Left hindlimb (tissue), 1 donor: Measurements from ENCODE around the gene NES.

Source experiments
- DNase-seq: peaks from one replicate; pipeline ENCODE4 v3.0.0-alpha.2; 2018

NES gene

GRCh38 chr1:156703336-156703735 is 26.1 kb upstream of the NES start:
- DNase-seq, result no peak

- DNase-seq, result no peak
Observed at GRCh38 chr1:156700736-156701531, 23.7 kb upstream of the NES start.

- no peak for DNase-seq
Observed at GRCh38 chr1:156698995-156699394, 21.8 kb upstream of the NES start.

- no peak for DNase-seq
Observed at GRCh38 chr1:156697481-156697880, 20.3 kb upstream of the NES start.

GRCh38 chr1:156696755-156697154 is 19.5 kb upstream of the NES start:
- DNase-seq, result no peak

GRCh38 chr1:156694690-156694962 is 17.4 kb upstream of the NES start:
- no peak for DNase-seq

GRCh38 chr1:156693848-156694689 is 16.9 kb upstream of the NES start:
- no peak for DNase-seq

GRCh38 chr1:156692925-156693847 is 16.0 kb upstream of the NES start:
- no peak for DNase-seq

- no peak for DNase-seq
Observed at GRCh38 chr1:156692441-156692924, 15.3 kb upstream of the NES start.

GRCh38 chr1:156691665-156692440 is 14.6 kb upstream of the NES start:
- no peak for DNase-seq

- DNase-seq, result no peak
Observed at GRCh38 chr1:156691191-156691590, 14.0 kb upstream of the NES start.

GRCh38 chr1:156690675-156691036 is 13.4 kb upstream of the NES start:
- no peak for DNase-seq

- DNase-seq, result peak; percentile 64
Observed at GRCh38 chr1:156689953-156690674, 12.9 kb upstream of the NES start.

- peak; percentile 86 for DNase-seq
Observed at GRCh38 chr1:156689035-156689952, 12.1 kb upstream of the NES start.

- DNase-seq, result peak; percentile 25
Observed at GRCh38 chr1:156684227-156684782, 7.1 kb upstream of the NES start.

GRCh38 chr1:156682166-156682890 is 5.1 kb upstream of the NES start:
- peak; percentile 17 for DNase-seq

- peak; percentile 20 for DNase-seq
Observed at GRCh38 chr1:156681196-156681960, 4.2 kb upstream of the NES start.

GRCh38 chr1:156680056-156680455 is 2.8 kb upstream of the NES start:
- DNase-seq, result no peak
